KMS-11 (cell line): ENCODE results near the gene IL3.

Experiments
- H2AFZ ChIP-seq: fragments of 200-600 bp; sonication (generic); 2 replicates; pipeline ENCODE4 v1.6.1; 2016; ENCODE audit warnings: antibody characterized with exemption, mixed run types, low read depth
- H3K27ac ChIP-seq: fragments of 200-600 bp; sonication (generic); 2 replicates; pipeline ENCODE4 v1.6.1; 2016; ENCODE audit warnings: mild to moderate bottlenecking, mixed run types
- H3K27me3 ChIP-seq: fragments of 200-600 bp; sonication (generic); 2 replicates; pipeline ENCODE4 v1.6.1; 2017; ENCODE audit warnings: mild to moderate bottlenecking, low read depth, mixed run types, moderate library complexity; ENCODE audit not compliant: insufficient read depth
- H3K36me3 ChIP-seq: fragments of 200-600 bp; sonication (generic); 2 replicates; pipeline ENCODE4 v1.6.1; 2017; ENCODE audit warnings: mild to moderate bottlenecking, mixed run types; ENCODE audit not compliant: insufficient read depth
- H3K4me1 ChIP-seq: fragments of 200-600 bp; sonication (generic); 2 replicates; pipeline ENCODE4 v1.6.1; 2016; ENCODE audit warnings: mild to moderate bottlenecking, low read depth, mixed run types; ENCODE audit not compliant: poor library complexity, severe bottlenecking
- H3K4me2 ChIP-seq: fragments of 200-600 bp; sonication (generic); 2 replicates; pipeline ENCODE4 v1.7.0; 2016; ENCODE audit warnings: mild to moderate bottlenecking, mixed run types
- H3K4me3 ChIP-seq: fragments of 200-600 bp; sonication (generic); IDR thresholded peaks from 2 replicates; pipeline ENCODE4 v1.6.1; 2017; ENCODE audit warnings: low read depth, low read length, mixed read lengths; ENCODE audit not compliant: insufficient read depth
- H3K79me2 ChIP-seq: fragments of 200-600 bp; sonication (generic); 2 replicates; pipeline ENCODE4 v1.6.1; 2016; ENCODE audit warnings: low read depth, mixed run types; ENCODE audit not compliant: insufficient read depth
- H3K9ac ChIP-seq: fragments of 200-600 bp; sonication (generic); 2 replicates; pipeline ENCODE4 v1.6.1; 2016; ENCODE audit warnings: mild to moderate bottlenecking, mixed run types
- H4K20me1 ChIP-seq: fragments of 200-600 bp; sonication (generic); 2 replicates; pipeline ENCODE4 v1.6.1; 2016; ENCODE audit warnings: mild to moderate bottlenecking, mixed run types; ENCODE audit not compliant: insufficient read depth
- TF ChIP-seq, protein P1 (sequence below): fragments of 200-600 bp; sonication (generic); conservative IDR thresholded peaks from 2 replicates; pipeline ENCODE4 v1.6.1; 2017; ENCODE audit warnings: low read depth, mild to moderate bottlenecking, antibody characterized with exemption, low read length, moderate library complexity, mixed read lengths

The IL3 gene

DNA sequence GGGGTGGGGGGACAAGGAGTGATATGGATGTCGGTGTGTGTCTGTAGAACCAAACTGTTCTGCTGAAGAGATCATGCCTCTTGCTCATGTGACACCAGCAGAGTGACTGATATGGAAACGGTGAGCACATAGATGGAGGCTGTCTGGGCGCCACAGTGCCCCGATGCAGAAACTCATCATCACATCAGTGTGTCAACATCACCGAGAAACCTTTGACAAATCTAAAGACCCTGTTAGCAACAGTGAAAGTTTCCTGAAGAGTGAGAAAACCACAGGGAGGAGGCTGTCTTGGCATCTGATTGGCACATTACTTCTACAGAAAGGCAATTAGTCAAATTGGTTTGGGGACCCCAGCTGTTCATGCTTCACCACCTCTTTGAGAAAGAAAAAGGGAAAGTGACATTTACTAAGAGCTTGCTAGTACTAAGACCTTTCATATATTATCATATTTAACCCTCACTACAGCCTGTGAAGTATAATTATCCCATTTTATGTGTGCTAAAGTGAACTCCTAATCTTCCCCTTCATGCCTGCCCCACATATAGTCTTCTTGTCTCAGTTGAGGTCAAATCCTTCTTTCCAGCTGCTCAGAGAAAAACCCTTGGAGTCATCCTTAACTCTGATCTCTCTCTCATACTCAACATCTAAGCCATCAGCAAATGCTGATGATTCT lies 38.8 kb downstream of the IL3 start:
- H3K79me2 ChIP-seq = no peaks in the 10 kb centered on the region
- no peaks in the 10 kb centered on the region for H3K27me3 ChIP-seq
- H2AFZ ChIP-seq = no peak overlapping the region
- H4K20me1 ChIP-seq = no peaks in the 10 kb centered on the region
- H3K27ac ChIP-seq = no peak overlapping the region; the same call in 1 of the 2 replicates
- H3K36me3 ChIP-seq = no peaks in the 10 kb centered on the region
- H3K9ac ChIP-seq = no peak overlapping the region
- H3K4me1 ChIP-seq = peaks cover 72% of the 10 kb centered on the region
- peak overlapping the region; percentile 79; the same call in 1 of the 2 replicates for H3K4me2 ChIP-seq
- TF ChIP-seq, protein P1, sequence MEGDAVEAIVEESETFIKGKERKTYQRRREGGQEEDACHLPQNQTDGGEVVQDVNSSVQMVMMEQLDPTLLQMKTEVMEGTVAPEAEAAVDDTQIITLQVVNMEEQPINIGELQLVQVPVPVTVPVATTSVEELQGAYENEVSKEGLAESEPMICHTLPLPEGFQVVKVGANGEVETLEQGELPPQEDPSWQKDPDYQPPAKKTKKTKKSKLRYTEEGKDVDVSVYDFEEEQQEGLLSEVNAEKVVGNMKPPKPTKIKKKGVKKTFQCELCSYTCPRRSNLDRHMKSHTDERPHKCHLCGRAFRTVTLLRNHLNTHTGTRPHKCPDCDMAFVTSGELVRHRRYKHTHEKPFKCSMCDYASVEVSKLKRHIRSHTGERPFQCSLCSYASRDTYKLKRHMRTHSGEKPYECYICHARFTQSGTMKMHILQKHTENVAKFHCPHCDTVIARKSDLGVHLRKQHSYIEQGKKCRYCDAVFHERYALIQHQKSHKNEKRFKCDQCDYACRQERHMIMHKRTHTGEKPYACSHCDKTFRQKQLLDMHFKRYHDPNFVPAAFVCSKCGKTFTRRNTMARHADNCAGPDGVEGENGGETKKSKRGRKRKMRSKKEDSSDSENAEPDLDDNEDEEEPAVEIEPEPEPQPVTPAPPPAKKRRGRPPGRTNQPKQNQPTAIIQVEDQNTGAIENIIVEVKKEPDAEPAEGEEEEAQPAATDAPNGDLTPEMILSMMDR = no peak
- H3K4me3 ChIP-seq = no peak overlapping the region

DNA sequence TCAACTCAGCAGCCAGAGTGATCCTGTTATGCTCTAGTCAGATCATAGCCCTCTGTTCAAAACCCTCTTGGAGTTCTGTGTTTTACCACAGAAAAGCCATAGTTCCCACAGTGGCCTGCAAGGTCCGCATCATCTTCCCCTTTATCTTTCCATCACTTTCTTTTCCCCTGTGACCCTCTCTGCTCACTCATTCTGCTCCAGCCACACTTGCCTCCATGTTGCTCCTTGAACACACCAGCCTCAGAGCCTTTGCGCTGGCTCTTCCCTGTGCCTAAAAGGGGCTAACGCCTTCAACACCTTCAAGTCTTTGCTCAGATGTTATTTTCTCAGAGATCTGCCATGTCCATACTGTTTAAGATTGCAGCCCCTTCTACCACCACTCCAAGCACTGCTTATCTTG lies 39.5 kb downstream of the IL3 start:
- H4K20me1 ChIP-seq = no peaks in the 10 kb centered on the region
- no peaks in the 10 kb centered on the region for H3K27me3 ChIP-seq
- TF ChIP-seq, protein P1 = no peak
- H3K27ac ChIP-seq = peak overlapping the region; percentile 99; the same call in 1 of the 2 replicates
- no peak overlapping the region; the same call in 1 of the 2 replicates for H2AFZ ChIP-seq
- no peaks in the 10 kb centered on the region for H3K79me2 ChIP-seq
- H3K4me1 ChIP-seq = peaks cover 79% of the 10 kb centered on the region
- no peak overlapping the region for H3K9ac ChIP-seq
- peak overlapping the region; percentile 79; the same call in 1 of the 2 replicates for H3K4me2 ChIP-seq
- no peaks in the 10 kb centered on the region for H3K36me3 ChIP-seq
- H3K4me3 ChIP-seq = no peak overlapping the region

DNA sequence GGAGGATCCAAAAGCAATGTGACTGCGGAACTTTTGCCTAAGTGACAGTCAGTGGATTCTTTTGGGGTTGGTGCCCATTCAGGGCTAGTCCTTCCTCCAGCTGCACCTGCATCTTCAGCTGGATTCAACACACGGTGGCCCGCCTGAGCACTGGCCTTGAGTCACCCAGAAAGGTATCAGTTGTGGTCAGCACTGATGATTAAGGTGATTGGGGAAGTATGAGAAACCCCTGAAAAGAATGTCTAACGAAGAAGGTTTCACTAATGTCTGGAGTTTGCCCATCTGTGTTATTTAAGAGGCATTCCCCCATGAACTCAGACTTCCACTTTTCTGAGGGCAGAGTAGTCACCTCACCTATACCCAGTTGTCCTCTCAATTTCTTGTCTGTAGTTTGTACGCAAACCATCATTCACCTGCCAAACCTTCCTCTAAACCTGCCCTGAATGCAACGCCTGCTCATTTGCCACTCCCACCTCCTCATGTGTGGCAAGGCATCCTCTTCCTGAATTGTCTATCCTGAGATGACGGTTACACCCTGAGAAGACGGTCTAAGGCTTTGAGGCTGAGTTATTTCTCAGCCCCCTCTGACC lies 40.3 kb downstream of the IL3 start:
- Histone ChIP-seq H3K36me3 (no peaks in the 10 kb centered on the region), H3K9ac (peak overlapping the region; percentile 0; the same call in 1 of the 2 replicates), H3K4me3 (no peak overlapping the region), H3K4me1 (peaks cover 88% of the 10 kb centered on the region), H3K27ac (peak overlapping the region; percentile 99), H3K79me2 (no peaks in the 10 kb centered on the region), H3K27me3 (no peaks in the 10 kb centered on the region), H3K4me2 (peak overlapping the region; percentile 79), H4K20me1 (no peaks in the 10 kb centered on the region), H2AFZ (peak overlapping the region; percentile 53)
- TF ChIP-seq, protein P1 = no peak

DNA sequence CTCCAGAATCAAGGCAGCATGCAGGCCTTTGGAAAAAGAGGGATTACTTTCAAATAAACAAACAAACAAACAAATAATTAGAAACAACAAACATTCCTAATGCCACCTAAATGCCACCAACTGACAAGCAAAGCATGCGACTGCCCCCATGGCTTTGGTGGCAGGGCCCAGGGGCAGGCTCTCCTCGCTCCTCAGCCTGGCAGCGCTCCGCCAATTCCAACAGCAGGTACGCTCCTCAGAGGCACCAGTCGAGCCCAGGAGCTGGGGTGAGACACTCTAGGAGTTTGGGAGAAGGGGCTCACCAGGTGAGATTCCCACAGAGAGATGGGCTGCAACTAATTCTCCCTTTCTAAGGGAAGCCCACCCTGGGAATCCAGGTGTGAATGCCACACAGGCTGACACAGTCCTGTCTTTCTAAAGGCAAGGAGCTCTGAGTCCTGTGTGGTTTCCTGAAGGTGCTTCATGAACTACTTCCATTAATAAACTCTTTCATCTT lies 41.0 kb downstream of the IL3 start:
- H2AFZ ChIP-seq = peak overlapping the region; percentile 53; the same call in 1 of the 2 replicates
- peaks cover 93% of the 10 kb centered on the region for H3K4me1 ChIP-seq
- no peaks in the 10 kb centered on the region for H3K79me2 ChIP-seq
- H3K4me3 ChIP-seq = no peak overlapping the region
- H3K27me3 ChIP-seq = no peaks in the 10 kb centered on the region
- no peaks in the 10 kb centered on the region for H4K20me1 ChIP-seq
- H3K27ac ChIP-seq = peak overlapping the region; percentile 99
- peak overlapping the region; percentile 79 for H3K4me2 ChIP-seq
- H3K36me3 ChIP-seq = no peaks in the 10 kb centered on the region
- TF ChIP-seq, protein P1 = no peak
- H3K9ac ChIP-seq = peak overlapping the region; percentile 82; the same call in 1 of the 2 replicates
